DND-41 (cell line): ENCODE measurements around the gene LSG1.

ENCODE experiments used
- ATAC-seq: fragments of 200-7000 bp; cut with Tn5 transposase; 3 replicates; pipeline ENCODE4 v1.9.1; 2021; ENCODE audit warnings: low read depth; ENCODE audit not compliant: insufficient read depth
- DNase-seq: peaks from one replicate; pipeline ENCODE4 v3.0.0-alpha.2; 2020
- H2AFZ ChIP-seq: 2 replicates; pipeline ENCODE4 v1.6.0; 2012; ENCODE audit warnings: low read depth, low read length
- H3K27ac ChIP-seq: 2 replicates; pipeline ENCODE4 v1.5.1; 2012; ENCODE audit warnings: low read length, inconsistent platforms
- H3K27me3 ChIP-seq: fragments of 200-600 bp; sonication (generic); 2 replicates; pipeline ENCODE4 v1.6.0; 2012; ENCODE audit warnings: low read length, mild to moderate bottlenecking, inconsistent platforms; ENCODE audit not compliant: insufficient read depth, poor library complexity
- H3K36me3 ChIP-seq: 2 replicates; pipeline ENCODE4 v1.5.1; 2012; ENCODE audit warnings: low read length, inconsistent platforms; ENCODE audit not compliant: insufficient read depth
- H3K4me1 ChIP-seq: 2 replicates; pipeline ENCODE4 v1.5.1; 2012; ENCODE audit warnings: mild to moderate bottlenecking, low read length; ENCODE audit not compliant: insufficient read depth
- H3K4me2 ChIP-seq: 2 replicates; pipeline ENCODE4 v1.6.0; 2012; ENCODE audit warnings: mild to moderate bottlenecking, moderate library complexity, low read length, inconsistent platforms; ENCODE audit not compliant: insufficient read depth
- H3K4me3 ChIP-seq, 2 experiments: fragments of 200-600 bp in 1 of 2; shearing (Covaris generic) in 1 of 2; 2 replicates each; pipeline ENCODE4 v1.5.1; 2012 to 2016; ENCODE audit warnings: inconsistent platforms in 2 of 2, low read length in 2 of 2, mild to moderate bottlenecking in 2 of 2, low read depth in 1 of 2, moderate library complexity in 1 of 2
- H3K79me2 ChIP-seq: 2 replicates; pipeline ENCODE4 v1.6.0; 2012; ENCODE audit warnings: low read length, inconsistent platforms; ENCODE audit not compliant: insufficient read depth
- H3K9ac ChIP-seq: 2 replicates; pipeline ENCODE4 v1.6.0; 2012; ENCODE audit warnings: low read depth, mild to moderate bottlenecking, inconsistent platforms, low read length, moderate library complexity
- H3K9me3 ChIP-seq: 2 replicates; pipeline ENCODE4 v1.5.1; 2012; ENCODE audit warnings: low read length, moderate library complexity, mild to moderate bottlenecking, inconsistent platforms; ENCODE audit not compliant: insufficient read depth, severe bottlenecking
- H4K20me1 ChIP-seq: 2 replicates; pipeline ENCODE4 v1.6.0; 2012; ENCODE audit warnings: low read length; ENCODE audit not compliant: insufficient read depth
- CTCF ChIP-seq: IDR thresholded peaks from 2 replicates; pipeline ENCODE4 v1.5.1; 2012; ENCODE audit warnings: borderline replicate concordance, low read length, moderate library complexity, mild to moderate bottlenecking; ENCODE audit not compliant: poor library complexity, severe bottlenecking; ENCODE audit errors: extremely low read depth
- EZH2 ChIP-seq: IDR thresholded peaks from 3 replicates; pipeline ENCODE4 v1.6.1; 2012; ENCODE audit warnings: borderline replicate concordance, low read depth, mild to moderate bottlenecking, moderate library complexity, low read length, inconsistent platforms; ENCODE audit not compliant: severe bottlenecking

Gene LSG1

GRCh38 chr3:194682189-194682693, 10.2 kb upstream of the LSG1 start:
- no peaks in the 10 kb centered on the region for H3K79me2 ChIP-seq
- no peaks in the 10 kb centered on the region for H3K9me3 ChIP-seq
- no peak overlapping the region for H3K4me3 ChIP-seq
- peak overlapping the region; percentile 41 for H2AFZ ChIP-seq
- ATAC-seq (0 out of 3 replicates have a peak, but pooled peaks have one; percentile 6), DNase-seq (no peak)
- H3K36me3 ChIP-seq, result no peaks in the 10 kb centered on the region
- H3K27ac ChIP-seq, result no peak overlapping the region
- peaks cover 7% of the 10 kb centered on the region for H3K4me1 ChIP-seq
- TF ChIP-seq CTCF (no peak), EZH2 (no peak)
- no peak overlapping the region for H3K9ac ChIP-seq
- no peaks in the 10 kb centered on the region for H3K27me3 ChIP-seq
- H4K20me1 ChIP-seq, result no peaks in the 10 kb centered on the region
- H3K4me2 ChIP-seq, result peak overlapping the region; percentile 34; the same call in 1 of the 2 replicates

GRCh38 chr3:194680888-194681615, 9.1 kb upstream of the LSG1 start:
- Histone ChIP-seq H3K27me3 (no peaks in the 10 kb centered on the region), H2AFZ (no peak overlapping the region), H3K9me3 (no peaks in the 10 kb centered on the region), H3K9ac (no peak overlapping the region), H4K20me1 (no peaks in the 10 kb centered on the region), H3K27ac (no peak overlapping the region), H3K4me2 (no peak overlapping the region), H3K36me3 (no peaks in the 10 kb centered on the region), H3K4me1 (peaks cover 7% of the 10 kb centered on the region), H3K79me2 (no peaks in the 10 kb centered on the region), H3K4me3 (no peak overlapping the region)
- ATAC-seq (no peak), DNase-seq (no peak)
- TF ChIP-seq CTCF (no peak), EZH2 (no peak)

- TF ChIP-seq CTCF (no peak), EZH2 (no peak)
- Histone ChIP-seq H3K4me2 (no peak overlapping the region), H3K36me3 (no peaks in the 10 kb centered on the region; the same call in 1 of the 2 replicates), H3K27me3 (no peaks in the 10 kb centered on the region), H3K4me1 (peaks cover 7% of the 10 kb centered on the region; the same call in 1 of the 2 replicates), H2AFZ (no peak overlapping the region), H3K9ac (no peak overlapping the region), H3K4me3 (no peak overlapping the region), H4K20me1 (no peaks in the 10 kb centered on the region), H3K27ac (no peak overlapping the region), H3K79me2 (peaks cover 6% of the 10 kb centered on the region), H3K9me3 (no peaks in the 10 kb centered on the region)
- DNase-seq, result no peak
- no peak for ATAC-seq
These were observed 4.5 kb upstream of the LSG1 start for GRCh38 chr3:194676471-194676870.
